Thymus (tissue), 14 donors: Measurements from ENCODE around the gene SRRT. TPM values are rescaled to one million over a fixed set of nuclear protein-coding genes. Genes with fewer than 3 reads are reported as not detected.

Source experiments
- DNase-seq, 9 donors: peaks; one replicate each; pipeline ENCODE4 v3.0.0-alpha.2; 2013; ENCODE audit warnings: low spot score in 9 of 9, low read depth in 6 of 9, missing footprints in 1 of 9
- H3K27ac ChIP-seq, 2 donors: one replicate each; pipeline ENCODE4 v1.5.1; 2013; ENCODE audit warnings: control low read depth in 1 of 2, low read depth in 1 of 2, low read length in 1 of 2, mild to moderate bottlenecking in 1 of 2, moderate library complexity in 1 of 2
- H3K27me3 ChIP-seq, 2 donors: one replicate each; pipeline ENCODE4 v1.5.1; 2013; ENCODE audit warnings: low read length in 1 of 2; ENCODE audit not compliant: control insufficient read depth in 2 of 2, insufficient read depth in 1 of 2
- H3K36me3 ChIP-seq, 2 donors: one replicate each; pipeline ENCODE4 v1.5.1; 2013; ENCODE audit warnings: low read length in 1 of 2, mild to moderate bottlenecking in 1 of 2, moderate library complexity in 1 of 2; ENCODE audit not compliant: control insufficient read depth in 2 of 2, insufficient read depth in 2 of 2
- H3K4me1 ChIP-seq, 2 donors: one replicate each; pipeline ENCODE4 v1.5.1; 2013; ENCODE audit warnings: low read length in 2 of 2; ENCODE audit not compliant: control insufficient read depth in 2 of 2, insufficient read depth in 2 of 2
- H3K4me3 ChIP-seq, 2 donors: one replicate each; pipeline ENCODE4 v1.5.1; 2013; ENCODE audit warnings: low read length in 2 of 2, control low read depth in 1 of 2, mild to moderate bottlenecking in 1 of 2
- H3K9me3 ChIP-seq, 2 donors: one replicate each; pipeline ENCODE4 v1.5.1; 2013; ENCODE audit warnings: low read length in 1 of 2, mild to moderate bottlenecking in 1 of 2; ENCODE audit not compliant: control insufficient read depth in 2 of 2, insufficient read depth in 1 of 2
- WGBS: extraction: QIAGEN DNeasy Blood & Tissue Kit; methylation state at CpG from one replicate; pipeline ENCODE4 v1.1.7; 2013; 5-methylcytosine and 5-hydroxymethylcytosine counted together
- long read RNA-seq, 10 donors: transcript quantifications; one replicate each; lab custom pipeline, GENCODE V29; 2026
- polyA plus RNA-seq: library from polyadenylated mRNA; stranded (reverse); fragments of 200-250 nt; gene quantifications from one replicate; pipeline ENCODE4 v1.2.3, GENCODE V29; 2013
- total RNA-seq: library from RNA; stranded (reverse); fragments of 120-200 nt; gene quantifications from one replicate; pipeline ENCODE4 v1.2.4, GENCODE V29; 2013
- donor health status: healthy.

The SRRT gene, protein sequence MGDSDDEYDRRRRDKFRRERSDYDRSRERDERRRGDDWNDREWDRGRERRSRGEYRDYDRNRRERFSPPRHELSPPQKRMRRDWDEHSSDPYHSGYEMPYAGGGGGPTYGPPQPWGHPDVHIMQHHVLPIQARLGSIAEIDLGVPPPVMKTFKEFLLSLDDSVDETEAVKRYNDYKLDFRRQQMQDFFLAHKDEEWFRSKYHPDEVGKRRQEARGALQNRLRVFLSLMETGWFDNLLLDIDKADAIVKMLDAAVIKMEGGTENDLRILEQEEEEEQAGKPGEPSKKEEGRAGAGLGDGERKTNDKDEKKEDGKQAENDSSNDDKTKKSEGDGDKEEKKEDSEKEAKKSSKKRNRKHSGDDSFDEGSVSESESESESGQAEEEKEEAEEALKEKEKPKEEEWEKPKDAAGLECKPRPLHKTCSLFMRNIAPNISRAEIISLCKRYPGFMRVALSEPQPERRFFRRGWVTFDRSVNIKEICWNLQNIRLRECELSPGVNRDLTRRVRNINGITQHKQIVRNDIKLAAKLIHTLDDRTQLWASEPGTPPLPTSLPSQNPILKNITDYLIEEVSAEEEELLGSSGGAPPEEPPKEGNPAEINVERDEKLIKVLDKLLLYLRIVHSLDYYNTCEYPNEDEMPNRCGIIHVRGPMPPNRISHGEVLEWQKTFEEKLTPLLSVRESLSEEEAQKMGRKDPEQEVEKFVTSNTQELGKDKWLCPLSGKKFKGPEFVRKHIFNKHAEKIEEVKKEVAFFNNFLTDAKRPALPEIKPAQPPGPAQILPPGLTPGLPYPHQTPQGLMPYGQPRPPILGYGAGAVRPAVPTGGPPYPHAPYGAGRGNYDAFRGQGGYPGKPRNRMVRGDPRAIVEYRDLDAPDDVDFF
- 74.2 TPM for total RNA-seq
- polyA plus RNA-seq, result 120 TPM
- long read RNA-seq, donor 1, result 0 reads
- long read RNA-seq, donor 2, result 0 reads
- long read RNA-seq, donor 3, transcript SRRT-210 (2 exons, 540 nt), result major isoform, 6 of 54 reads
- long read RNA-seq, donor 3, transcript SRRT-215 (20 exons, 2,964 nt), result minor isoform, 5 of 54 reads
- long read RNA-seq, donor 3, transcript SRRT-213 (20 exons, 2,905 nt), result major isoform, 6 of 54 reads
- long read RNA-seq, donor 3, partial matches to known transcripts, result 29 of 54 reads
- long read RNA-seq, donor 3, other reads (novel, unspliced or antisense), result 0 of 54 reads
- long read RNA-seq, donor 4, partial matches to known transcripts, result 13 of 20 reads
- long read RNA-seq, donor 4, other reads (novel, unspliced or antisense), result 0 of 20 reads
- long read RNA-seq, donor 5, transcript SRRT-215 (20 exons, 2,964 nt), result major isoform, 5 of 48 reads
- long read RNA-seq, donor 5, partial matches to known transcripts, result 35 of 48 reads
- long read RNA-seq, donor 5, other reads (novel, unspliced or antisense), result 0 of 48 reads
- long read RNA-seq, donor 6, partial matches to known transcripts, result 5 of 15 reads
- long read RNA-seq, donor 6, other reads (novel, unspliced or antisense), result 0 of 15 reads
- long read RNA-seq, donor 7, partial matches to known transcripts, result 5 of 9 reads
- long read RNA-seq, donor 7, other reads (novel, unspliced or antisense), result 0 of 9 reads
- long read RNA-seq, donor 8, partial matches to known transcripts, result 0 of 9 reads
- long read RNA-seq, donor 8, other reads (novel, unspliced or antisense), result 6 of 9 reads
- long read RNA-seq, donor 9, partial matches to known transcripts, result 0 of 5 reads
- long read RNA-seq, donor 9, other reads (novel, unspliced or antisense), result 0 of 5 reads
- long read RNA-seq, donor 10, partial matches to known transcripts, result 22 of 26 reads
- long read RNA-seq, donor 10, other reads (novel, unspliced or antisense), result 0 of 26 reads

DNA sequence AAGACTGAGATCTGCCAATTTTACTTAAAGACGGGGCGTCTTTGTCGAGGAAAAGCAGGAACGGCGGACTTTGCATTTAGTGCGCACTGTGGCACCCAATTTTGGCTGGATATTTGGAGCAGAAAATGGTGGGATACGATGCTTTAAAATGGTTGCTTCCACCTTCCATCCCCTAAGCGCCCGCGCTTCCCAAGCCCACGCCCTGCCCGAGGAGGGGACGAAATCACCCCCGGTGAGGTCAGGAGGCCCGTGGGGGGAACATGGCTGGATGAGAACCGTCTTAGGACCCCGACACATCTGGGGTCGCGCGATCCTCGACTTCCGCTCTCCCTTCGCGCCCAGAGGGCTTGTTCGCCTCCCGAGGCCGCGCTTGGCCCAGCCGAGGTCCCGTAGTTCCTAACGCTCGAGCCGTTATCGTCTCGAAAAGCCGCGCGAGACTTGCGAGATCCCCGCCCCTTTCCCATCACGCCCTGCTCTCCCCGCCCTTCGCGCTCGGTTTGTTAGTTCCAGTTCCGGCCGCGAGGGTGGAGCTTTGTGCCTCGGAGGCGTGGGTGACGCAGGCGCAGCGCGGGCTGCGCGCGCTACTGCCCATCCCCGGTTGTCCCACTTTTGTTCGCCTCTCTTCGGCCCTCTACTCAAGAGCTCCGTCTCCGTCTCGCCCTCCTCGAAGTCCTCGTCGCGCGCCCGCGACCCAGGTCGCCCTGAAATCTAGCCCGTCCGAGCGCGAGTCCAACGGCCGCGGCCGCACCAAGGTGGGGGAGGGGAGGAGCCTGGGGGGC, at the start of gene SRRT:
Gene SRRT, plus strand, starts transcription at position 527 of the 779 bp plus-strand sequence. CDS start 488 bp downstream, outside the sequence.
- Histone ChIP-seq H3K27ac (peak within 1 kb of the TSS; percentile 96 to 98), H3K27me3 (no peaks in the 10 kb centered on the region), H3K4me3 (peak within 1 kb of the TSS; percentile 76 to 89), H3K36me3 (peaks cover 24 to 54% of the 10 kb centered on the region in 2 donors), H3K4me1 (peaks cover 14 to 20% of the 10 kb centered on the region in 2 donors), H3K9me3 (peaks cover 0 to 3% of the 10 kb centered on the region in 2 donors)
- WGBS, result 6% methylated on average over 79 of the region's 79 CpGs
- DNase-seq, result peak; percentile 91 to 99 (median 97)

DNA sequence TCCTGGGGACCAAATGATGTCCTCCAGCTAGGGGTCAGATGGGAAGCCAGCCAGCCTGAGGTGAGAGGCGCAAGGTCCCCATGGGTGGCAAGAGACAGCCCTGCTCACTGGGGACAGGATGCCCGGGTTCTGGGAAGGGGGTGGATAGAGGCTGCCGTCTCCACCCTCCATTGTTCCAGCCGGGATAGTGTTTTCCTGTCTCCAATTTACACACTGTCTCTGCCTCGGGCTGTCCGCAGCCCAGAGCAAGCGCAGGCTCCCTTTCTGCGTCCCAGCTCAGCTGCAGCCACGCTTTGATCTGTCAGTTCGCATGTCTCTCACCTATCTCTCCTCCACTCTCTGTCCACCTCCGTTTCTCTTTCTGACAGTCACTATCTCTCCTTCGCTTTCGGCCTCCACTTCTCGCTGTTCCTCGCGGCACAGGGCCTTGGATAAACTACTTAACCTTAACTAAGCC, 49.7 kb upstream of the SRRT start:
- 90% methylated on average over 16 of the region's 16 CpGs for WGBS
- peaks cover 52 to 67% of the 10 kb centered on the region in 2 donors for H3K27me3 ChIP-seq
- no peaks in the 10 kb centered on the region for H3K36me3 ChIP-seq

DNA sequence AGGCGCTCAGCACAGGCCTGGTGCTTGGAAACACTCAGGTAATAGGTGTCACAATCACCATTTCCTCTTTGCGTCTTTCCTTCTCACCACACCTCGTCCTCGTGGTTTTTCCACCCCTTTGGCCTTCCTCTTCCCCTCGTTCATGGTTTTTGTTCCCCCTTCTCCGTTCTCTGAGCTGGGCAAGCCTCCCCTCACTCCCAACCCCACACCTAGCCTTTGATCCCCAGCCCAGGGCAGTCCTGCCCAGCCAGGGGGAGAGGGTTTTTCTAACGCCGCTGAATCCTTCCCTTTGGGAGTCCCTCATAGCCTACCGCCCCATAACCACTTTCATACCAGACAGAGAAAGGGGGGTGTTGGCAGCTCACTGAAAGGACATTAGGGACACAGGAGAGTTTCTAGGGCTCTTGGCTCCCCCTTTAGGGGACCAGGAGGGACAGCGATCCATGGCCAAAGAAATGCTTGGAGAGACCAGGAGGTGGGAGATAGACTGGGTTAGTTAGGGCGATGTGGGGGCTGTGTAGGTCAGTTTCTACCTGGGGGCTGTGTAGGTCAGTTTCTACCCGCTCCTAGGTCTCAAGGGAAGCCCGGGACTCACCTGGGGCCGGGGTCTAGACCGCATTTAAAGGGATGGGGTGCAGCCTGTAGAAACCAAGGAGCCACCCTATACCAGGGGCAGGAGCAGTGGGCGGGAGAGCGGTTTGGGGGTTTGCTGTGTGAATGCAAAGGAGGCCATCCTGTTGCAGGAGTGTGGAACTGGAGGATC, 49.0 kb upstream of the SRRT start:
- peaks cover 0 to 22% of the 10 kb centered on the region in 2 donors for H3K4me1 ChIP-seq
- 32% methylated on average over 17 of the region's 17 CpGs for WGBS
- no peak for DNase-seq
- no peaks in the 10 kb centered on the region for H3K36me3 ChIP-seq
- peak overlapping the region in 1 of 2 donors; percentile 32 for H3K4me3 ChIP-seq
- H3K9me3 ChIP-seq, result peaks cover 0 to 5% of the 10 kb centered on the region in 2 donors
- H3K27me3 ChIP-seq, result peaks cover 52 to 70% of the 10 kb centered on the region in 2 donors
- peak overlapping the region in 1 of 2 donors; percentile 43 for H3K27ac ChIP-seq

More for the DNA sequence above, 49.7 kb upstream of the SRRT start:
- Histone ChIP-seq H3K4me1 (peaks cover 0 to 22% of the 10 kb centered on the region in 2 donors), H3K9me3 (peaks cover 0 to 5% of the 10 kb centered on the region in 2 donors), H3K27ac (no peak overlapping the region), H3K4me3 (peak overlapping the region in 1 of 2 donors; percentile 3)
- DNase-seq, result no peak

DNA sequence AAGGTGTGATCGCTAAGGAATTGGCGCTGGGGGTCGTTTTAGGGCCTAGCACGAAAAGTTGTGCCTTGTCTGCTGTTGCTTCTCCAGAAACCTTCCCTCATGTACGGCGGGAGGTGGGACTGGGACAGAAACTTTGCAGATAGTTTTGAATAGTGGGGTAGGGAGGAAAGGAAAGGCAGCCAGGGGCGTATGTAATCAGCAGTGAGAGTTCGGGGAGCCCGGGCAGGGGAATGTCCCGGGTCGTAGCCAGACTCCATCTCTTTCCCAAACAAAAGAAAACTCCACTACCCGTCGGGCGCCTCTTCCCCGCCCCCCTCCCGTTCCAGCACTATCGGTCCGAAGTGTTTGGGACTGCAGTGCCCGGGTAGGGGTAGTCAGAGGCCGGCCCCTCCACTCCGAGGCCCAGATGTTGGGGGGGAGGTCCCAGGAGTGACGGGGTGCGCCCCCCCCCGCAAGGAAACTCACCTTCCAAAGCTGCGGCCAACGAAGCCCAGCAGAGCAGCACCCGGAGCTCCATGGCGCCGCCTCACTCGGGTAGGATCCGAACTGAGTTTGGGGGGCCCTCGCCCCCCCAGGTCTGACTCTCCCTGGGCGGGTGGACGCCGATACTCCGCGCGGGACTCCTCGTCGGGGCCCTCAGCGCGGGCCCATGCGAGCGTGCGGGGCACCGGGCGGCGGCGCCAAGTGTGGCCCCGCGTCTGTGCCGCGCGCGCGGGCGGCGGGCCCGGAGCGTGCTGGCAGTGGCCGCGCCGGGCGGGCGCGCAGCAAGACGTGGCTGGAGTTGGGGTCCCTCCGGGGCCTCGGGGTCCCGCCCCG, 48.2 kb upstream of the SRRT start:
- no peak for DNase-seq
- Histone ChIP-seq H3K4me3 (peak overlapping the region; percentile 32 to 46), H3K27me3 (peaks cover 52 to 71% of the 10 kb centered on the region in 2 donors), H3K36me3 (no peaks in the 10 kb centered on the region), H3K9me3 (peaks cover 0 to 5% of the 10 kb centered on the region in 2 donors), H3K4me1 (peaks cover 0 to 22% of the 10 kb centered on the region in 2 donors), H3K27ac (peak overlapping the region in 1 of 2 donors; percentile 3)
- WGBS, result 3% methylated on average over 71 of the region's 71 CpGs

DNA sequence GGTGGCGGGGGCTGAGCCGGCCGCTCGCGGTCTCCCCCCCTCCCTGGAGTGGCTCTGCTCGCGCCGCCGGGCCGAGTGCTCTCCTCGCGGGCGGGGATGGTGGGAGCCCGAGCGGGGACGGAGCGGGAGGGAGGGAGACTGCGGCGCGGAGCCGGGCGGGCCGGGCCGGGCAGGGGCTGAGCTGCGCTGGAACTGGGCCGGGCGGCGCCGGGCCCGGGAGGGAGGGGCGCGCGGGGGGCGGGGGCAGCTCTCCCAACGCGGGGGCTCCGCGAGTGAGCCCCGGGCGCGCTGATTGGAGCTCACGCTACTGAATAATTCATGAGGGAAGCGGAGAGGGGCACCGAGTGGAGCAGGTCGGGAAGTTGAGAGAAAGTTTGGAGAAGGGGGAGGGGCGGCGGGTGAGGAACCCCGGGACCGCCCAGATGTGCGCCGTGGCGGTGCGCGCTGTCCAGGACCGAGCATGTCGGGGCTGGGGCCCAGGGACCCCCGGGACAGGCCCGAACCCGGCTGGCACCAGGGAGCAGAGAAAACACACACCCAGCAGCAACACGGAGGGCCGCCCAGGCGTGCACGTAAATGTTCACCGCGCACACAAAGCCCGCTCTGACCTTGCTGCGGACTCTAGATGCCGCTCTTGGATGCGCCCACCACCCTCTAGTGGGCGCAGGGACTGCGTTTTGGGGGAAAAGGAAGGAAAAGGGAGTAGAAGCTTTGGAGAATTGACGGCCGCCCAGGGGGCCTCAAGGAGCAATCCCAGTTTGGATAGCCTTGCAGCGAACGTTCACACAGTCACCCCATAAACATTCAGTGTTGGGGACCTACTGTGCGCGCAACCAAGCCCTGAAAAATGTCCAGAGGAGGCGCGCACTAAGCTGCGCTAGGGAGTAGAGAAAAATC, 47.3 kb upstream of the SRRT start, which contains the start of gene EPHB4:
Gene EPHB4, minus strand, starts transcription at position 194 of the 897 bp plus-strand sequence. CDS start 493 bp downstream, outside the sequence.
- peaks cover 52 to 71% of the 10 kb centered on the region in 2 donors for H3K27me3 ChIP-seq
- under 1% methylated on average over 80 of the region's 80 CpGs for WGBS
- H3K9me3 ChIP-seq, result peaks cover 0 to 5% of the 10 kb centered on the region in 2 donors
- H3K36me3 ChIP-seq, result no peaks in the 10 kb centered on the region
- H3K4me3 ChIP-seq, result peak within 1 kb of the TSS; percentile 34 to 46
- DNase-seq, result peak in 1 of 9 donors; percentile 30
- peaks cover 0 to 22% of the 10 kb centered on the region in 2 donors for H3K4me1 ChIP-seq
- peak within 1 kb of the TSS in 1 of 2 donors; percentile 3 for H3K27ac ChIP-seq

DNA sequence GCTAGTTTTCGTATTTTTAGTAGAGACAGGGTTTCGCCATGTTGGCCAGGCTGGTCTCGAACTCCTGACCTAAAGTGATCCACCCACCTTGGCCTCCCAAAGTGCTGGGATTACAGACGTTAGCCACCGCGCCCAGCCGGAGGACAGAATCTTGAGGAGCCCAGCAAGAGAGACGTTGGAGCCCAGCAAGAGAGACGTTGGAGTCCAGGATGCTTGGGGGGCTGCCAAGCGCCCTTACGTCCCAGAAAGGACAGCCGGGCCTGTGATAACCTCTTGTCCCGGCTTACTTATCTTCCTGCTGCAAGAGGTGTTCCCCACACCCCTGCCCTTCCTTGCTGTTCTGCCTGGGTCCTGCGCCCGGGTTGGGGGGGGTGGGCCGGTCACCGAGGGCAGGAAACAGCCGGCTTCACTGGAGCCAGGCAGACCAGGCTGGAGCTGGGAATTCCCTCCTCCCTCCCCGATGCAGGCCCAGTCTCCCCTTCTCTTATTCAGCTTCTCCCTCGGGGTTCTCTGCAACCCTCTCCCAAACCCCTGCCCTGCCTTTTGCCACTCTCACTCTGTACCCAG, 45.7 kb upstream of the SRRT start:
- H3K27ac ChIP-seq, result no peak overlapping the region
- peaks cover 50 to 61% of the 10 kb centered on the region in 2 donors for H3K27me3 ChIP-seq
- WGBS, result 65% methylated on average over 20 of the region's 20 CpGs
- DNase-seq, result no peak
- peaks cover 0 to 5% of the 10 kb centered on the region in 2 donors for H3K9me3 ChIP-seq
- H3K36me3 ChIP-seq, result no peaks in the 10 kb centered on the region
- no peak overlapping the region for H3K4me3 ChIP-seq
- peaks cover 0 to 22% of the 10 kb centered on the region in 2 donors for H3K4me1 ChIP-seq
